Loucy (cell line): ENCODE data around the gene FGGY.

ENCODE experiments used
- H2AFZ ChIP-seq: fragments of 200-600 bp; sonication (generic); 2 replicates; pipeline ENCODE4 v1.6.0; 2016; ENCODE audit warnings: antibody characterized with exemption, mild to moderate bottlenecking, low read length, moderate library complexity
- H3F3A ChIP-seq: fragments of 200-600 bp; 2 replicates; pipeline ENCODE4 v1.6.0; 2016; ENCODE audit warnings: antibody characterized with exemption, low read depth, mild to moderate bottlenecking
- H3K27me3 ChIP-seq: fragments of 200-600 bp; sonication (generic); 2 replicates; pipeline ENCODE4 v1.6.1; 2014; ENCODE audit warnings: low read length, mild to moderate bottlenecking; ENCODE audit not compliant: insufficient read depth, poor library complexity, severe bottlenecking
- H3K36me3 ChIP-seq: fragments of 200-600 bp; sonication (generic); 2 replicates; pipeline ENCODE4 v1.6.1; 2016; ENCODE audit warnings: low read length; ENCODE audit not compliant: insufficient read depth
- H3K4me1 ChIP-seq: fragments of 200-600 bp; sonication (generic); 2 replicates; pipeline ENCODE4 v1.5.1; 2014; ENCODE audit warnings: low read length, mild to moderate bottlenecking; ENCODE audit not compliant: insufficient read depth, poor library complexity, severe bottlenecking
- H3K4me2 ChIP-seq: fragments of 200-600 bp; sonication (generic); 2 replicates; pipeline ENCODE4 v1.6.0; 2014; ENCODE audit warnings: antibody characterized with exemption, low read length, low read depth, mild to moderate bottlenecking; ENCODE audit not compliant: poor library complexity, severe bottlenecking
- H3K4me3 ChIP-seq: fragments of 200-600 bp; sonication (generic); 2 replicates; pipeline ENCODE4 v1.5.1; 2014; ENCODE audit warnings: low read length, mild to moderate bottlenecking, mixed read lengths; ENCODE audit not compliant: poor library complexity, severe bottlenecking
- H3K79me2 ChIP-seq: fragments of 200-600 bp; sonication (generic); 2 replicates; pipeline ENCODE4 v1.6.1; 2014; ENCODE audit warnings: low read length; ENCODE audit not compliant: insufficient read depth
- H3K9ac ChIP-seq: fragments of 200-600 bp; sonication (generic); 2 replicates; pipeline ENCODE4 v1.6.0; 2014; ENCODE audit warnings: mild to moderate bottlenecking, low read depth, low read length, moderate library complexity; ENCODE audit not compliant: poor library complexity, severe bottlenecking
- H3K9me2 ChIP-seq: fragments of 200-600 bp; sonication (generic); replicated peaks from 2 replicates; pipeline ENCODE4 v1.6.1; 2016; ENCODE audit warnings: low read depth, low read length, mixed read lengths
- H3K9me3 ChIP-seq: fragments of 200-600 bp; sonication (generic); 2 replicates; pipeline ENCODE4 v1.6.1; 2014; ENCODE audit warnings: mild to moderate bottlenecking, antibody characterized with exemption, low read length, low read depth; ENCODE audit not compliant: insufficient read depth
- H4K20me1 ChIP-seq: fragments of 200-600 bp; sonication (generic); 2 replicates; pipeline ENCODE4 v1.6.0; 2014; ENCODE audit warnings: antibody characterized with exemption, low read length, mild to moderate bottlenecking; ENCODE audit not compliant: insufficient read depth, poor library complexity, severe bottlenecking
- EZH2phosphoT487 ChIP-seq: fragments of 200-600 bp; IDR thresholded peaks from 2 replicates; pipeline ENCODE4 v1.6.1; 2018; ENCODE audit warnings: antibody characterized with exemption, mild to moderate bottlenecking, moderate library complexity, borderline replicate concordance
- TF ChIP-seq, protein P1 (sequence below): fragments of 200-600 bp; sonication (generic); conservative IDR thresholded peaks from 2 replicates; pipeline ENCODE4 v1.5.1; 2014; ENCODE audit warnings: mild to moderate bottlenecking, antibody characterized with exemption, low read length

FGGY gene

DNA sequence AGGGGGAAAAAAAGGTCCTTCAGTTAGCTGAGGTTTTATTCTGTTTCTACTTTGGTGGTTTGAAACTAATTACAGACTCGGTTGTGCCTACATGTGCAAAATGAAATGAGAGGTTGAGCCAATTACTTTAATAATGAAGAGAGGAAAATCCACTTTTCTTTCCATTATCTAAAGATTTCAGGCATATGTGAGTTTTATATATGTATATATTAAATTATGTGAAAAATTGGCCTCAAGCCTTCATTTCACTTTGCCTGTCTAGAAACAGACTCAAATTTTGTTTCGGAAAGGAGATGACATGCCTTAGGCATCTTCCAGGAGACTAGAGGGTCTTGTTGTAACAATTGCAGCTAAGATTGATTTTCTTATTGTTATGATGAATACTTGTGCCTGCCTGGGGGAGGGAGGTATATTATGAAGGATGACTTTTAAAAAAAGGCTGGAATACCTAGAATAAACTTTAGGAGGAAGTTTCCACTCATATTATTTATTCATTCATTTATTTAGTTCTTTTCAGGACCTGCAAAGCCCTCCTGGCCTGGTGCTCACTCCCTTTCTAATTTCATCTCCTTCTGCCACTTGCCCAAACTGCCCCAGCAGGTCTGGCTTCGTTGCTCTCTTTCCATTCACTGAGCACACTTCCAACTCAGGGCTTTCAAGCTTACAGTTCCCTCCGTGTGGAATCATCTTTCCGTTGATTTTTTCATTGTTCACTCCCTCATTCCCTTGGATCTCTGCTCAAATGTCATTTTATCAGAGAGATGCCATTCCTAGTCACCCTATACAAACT, 423.6 kb downstream of the FGGY start:
- H3K4me1 ChIP-seq = no peaks in the 10 kb centered on the region
- no peaks in the 10 kb centered on the region for H3K79me2 ChIP-seq
- no peak overlapping the region for H3K9ac ChIP-seq
- H3K9me3 ChIP-seq = no peaks in the 10 kb centered on the region
- no peaks in the 10 kb centered on the region for H4K20me1 ChIP-seq
- H3K4me2 ChIP-seq = no peak overlapping the region
- TF ChIP-seq EZH2phosphoT487 = no peak
- no peaks in the 10 kb centered on the region for H3F3A ChIP-seq
- no peaks in the 10 kb centered on the region for H3K36me3 ChIP-seq
- H2AFZ ChIP-seq = no peak overlapping the region
- H3K9me2 ChIP-seq = no peaks in the 10 kb centered on the region
- H3K27me3 ChIP-seq = no peaks in the 10 kb centered on the region
- H3K4me3 ChIP-seq = no peak overlapping the region

DNA sequence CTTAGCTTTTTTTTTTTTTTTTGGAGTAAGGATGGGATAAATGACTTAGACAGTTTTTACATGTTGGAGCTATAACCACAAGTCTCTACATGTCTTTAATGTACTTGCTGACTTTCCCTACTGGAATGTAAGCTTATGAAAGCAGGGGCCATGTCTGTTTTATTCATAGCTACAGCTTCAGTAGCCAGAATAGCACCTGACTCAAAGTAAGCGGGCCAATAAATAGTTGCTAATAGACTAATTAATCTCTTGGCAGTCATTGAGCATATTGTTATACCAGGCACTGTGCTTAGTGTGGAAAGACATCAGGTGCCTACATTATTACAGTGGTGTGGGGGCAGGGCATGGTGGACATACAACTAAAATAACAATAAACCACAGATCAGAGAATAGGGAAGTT, 433.4 kb downstream of the FGGY start:
- Histone ChIP-seq H2AFZ (no peak overlapping the region), H3K4me3 (no peak overlapping the region), H3K9me2 (no peaks in the 10 kb centered on the region), H3K9ac (no peak overlapping the region), H3K36me3 (no peaks in the 10 kb centered on the region), H3F3A (no peaks in the 10 kb centered on the region), H3K9me3 (no peaks in the 10 kb centered on the region; the same call in 1 of the 2 replicates), H3K4me2 (no peak overlapping the region), H3K79me2 (no peaks in the 10 kb centered on the region), H3K27me3 (no peaks in the 10 kb centered on the region), H4K20me1 (no peaks in the 10 kb centered on the region), H3K4me1 (peaks cover 15% of the 10 kb centered on the region)
- no peak for TF ChIP-seq EZH2phosphoT487
- TF ChIP-seq, protein P1, sequence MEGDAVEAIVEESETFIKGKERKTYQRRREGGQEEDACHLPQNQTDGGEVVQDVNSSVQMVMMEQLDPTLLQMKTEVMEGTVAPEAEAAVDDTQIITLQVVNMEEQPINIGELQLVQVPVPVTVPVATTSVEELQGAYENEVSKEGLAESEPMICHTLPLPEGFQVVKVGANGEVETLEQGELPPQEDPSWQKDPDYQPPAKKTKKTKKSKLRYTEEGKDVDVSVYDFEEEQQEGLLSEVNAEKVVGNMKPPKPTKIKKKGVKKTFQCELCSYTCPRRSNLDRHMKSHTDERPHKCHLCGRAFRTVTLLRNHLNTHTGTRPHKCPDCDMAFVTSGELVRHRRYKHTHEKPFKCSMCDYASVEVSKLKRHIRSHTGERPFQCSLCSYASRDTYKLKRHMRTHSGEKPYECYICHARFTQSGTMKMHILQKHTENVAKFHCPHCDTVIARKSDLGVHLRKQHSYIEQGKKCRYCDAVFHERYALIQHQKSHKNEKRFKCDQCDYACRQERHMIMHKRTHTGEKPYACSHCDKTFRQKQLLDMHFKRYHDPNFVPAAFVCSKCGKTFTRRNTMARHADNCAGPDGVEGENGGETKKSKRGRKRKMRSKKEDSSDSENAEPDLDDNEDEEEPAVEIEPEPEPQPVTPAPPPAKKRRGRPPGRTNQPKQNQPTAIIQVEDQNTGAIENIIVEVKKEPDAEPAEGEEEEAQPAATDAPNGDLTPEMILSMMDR = no peak

DNA sequence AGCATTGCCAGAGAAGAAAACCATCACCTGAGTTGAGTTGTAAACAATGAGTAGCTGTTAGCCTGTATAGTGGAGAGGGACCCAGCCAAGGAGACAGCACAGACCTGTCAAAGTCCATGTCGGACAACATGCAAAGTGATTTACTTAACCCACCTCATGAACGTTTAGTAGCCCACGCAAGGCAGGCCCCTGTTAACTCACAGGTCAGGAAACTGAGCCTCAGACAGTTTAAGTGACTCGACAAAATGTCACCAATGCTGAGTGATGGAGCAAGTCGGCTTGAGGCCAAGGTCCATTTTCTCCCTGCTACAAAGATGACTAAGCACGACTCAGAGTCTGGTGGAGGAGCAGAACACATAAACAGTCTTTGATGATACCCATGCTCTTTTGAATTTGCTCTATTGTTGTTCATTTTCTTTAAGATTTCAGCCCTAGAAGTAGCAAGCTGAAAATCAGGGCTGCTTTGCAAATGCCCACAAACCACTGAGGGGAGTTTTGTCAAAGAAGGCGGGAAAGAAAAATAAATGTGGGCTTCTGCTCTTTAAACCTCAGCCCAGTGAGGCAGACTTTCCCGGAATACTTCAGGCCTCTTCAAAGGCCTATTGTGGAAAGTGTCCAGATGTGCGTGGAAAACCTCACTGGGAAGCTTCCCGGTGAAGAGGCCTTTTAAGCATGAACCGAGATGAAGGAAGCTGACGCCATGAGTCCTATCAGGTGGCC, 434.0 kb downstream of the FGGY start:
- H3K9ac ChIP-seq = no peak overlapping the region
- no peaks in the 10 kb centered on the region for H3F3A ChIP-seq
- no peak overlapping the region for H2AFZ ChIP-seq
- H3K9me3 ChIP-seq = no peaks in the 10 kb centered on the region; the same call in 1 of the 2 replicates
- peaks cover 15% of the 10 kb centered on the region for H3K4me1 ChIP-seq
- H3K27me3 ChIP-seq = no peaks in the 10 kb centered on the region
- H3K79me2 ChIP-seq = no peaks in the 10 kb centered on the region
- no peaks in the 10 kb centered on the region for H3K36me3 ChIP-seq
- H4K20me1 ChIP-seq = no peaks in the 10 kb centered on the region
- no peaks in the 10 kb centered on the region for H3K9me2 ChIP-seq
- no peak for TF ChIP-seq EZH2phosphoT487
- TF ChIP-seq, protein P1 = no peak
- no peak overlapping the region for H3K4me3 ChIP-seq
- no peak overlapping the region for H3K4me2 ChIP-seq
